ENCODE data around the gene PLAAT4. TPM values are rescaled to one million over a fixed set of nuclear protein-coding genes. Genes with fewer than 3 reads are reported as not detected.

The PLAAT4 gene
- total RNA-seq, 1 donor from 2014 or later = 1.7 TPM

- DNase-seq (ENCODE audit: low spot score in 2 of 2, unreplicated experiment in 2 of 2) = no peak
- no peak overlapping the region for H3K4me3 Mint-ChIP-seq
- TF ChIP-seq CTCF (IDR thresholded peaks at IDR 0.05; ENCODE audit: unreplicated experiment) = no peak
- no peaks in the 10 kb centered on the region for H3K36me3 Mint-ChIP-seq
- H3K9me3 Mint-ChIP-seq = no peaks in the 10 kb centered on the region
- H3K4me1 Mint-ChIP-seq = peaks cover 12% of the 10 kb centered on the region
- no peak overlapping the region for H3K27ac Mint-ChIP-seq
- no peaks in the 10 kb centered on the region for H3K27me3 Mint-ChIP-seq (ENCODE audit: low read depth)
Measured at GRCh38 chr11:63554877-63555223, 18.2 kb downstream of the PLAAT4 start.

- Mint-ChIP-seq H3K4me3 (no peak overlapping the region), H3K27ac (no peak overlapping the region), H3K36me3 (no peaks in the 10 kb centered on the region), H3K27me3 (ENCODE audit: low read depth) (no peaks in the 10 kb centered on the region), H3K9me3 (no peaks in the 10 kb centered on the region), H3K4me1 (peaks cover 12% of the 10 kb centered on the region)
- no peak for TF ChIP-seq CTCF (IDR thresholded peaks at IDR 0.05; ENCODE audit: unreplicated experiment)
- DNase-seq (ENCODE audit: low spot score in 2 of 2, unreplicated experiment in 2 of 2) = no peak
Measured at GRCh38 chr11:63556404-63557013, 19.9 kb downstream of the PLAAT4 start.

GRCh38 chr11:63557570-63557969 lies 21.0 kb downstream of the PLAAT4 start:
- no peaks in the 10 kb centered on the region for H3K27me3 Mint-ChIP-seq (ENCODE audit: low read depth)
- H3K27ac Mint-ChIP-seq = no peak overlapping the region
- H3K9me3 Mint-ChIP-seq = no peaks in the 10 kb centered on the region
- H3K4me3 Mint-ChIP-seq = no peak overlapping the region
- H3K4me1 Mint-ChIP-seq = peaks cover 12% of the 10 kb centered on the region
- no peak for DNase-seq (ENCODE audit: low spot score in 2 of 2, unreplicated experiment in 2 of 2)
- no peaks in the 10 kb centered on the region for H3K36me3 Mint-ChIP-seq
- TF ChIP-seq CTCF (IDR thresholded peaks at IDR 0.05; ENCODE audit: unreplicated experiment) = no peak

GRCh38 chr11:63558459-63559157 lies 22.0 kb downstream of the PLAAT4 start:
- DNase-seq (ENCODE audit: low spot score in 2 of 2, unreplicated experiment in 2 of 2) = no peak
- Mint-ChIP-seq H3K36me3 (no peaks in the 10 kb centered on the region), H3K9me3 (no peaks in the 10 kb centered on the region), H3K27me3 (ENCODE audit: low read depth) (no peaks in the 10 kb centered on the region), H3K27ac (no peak overlapping the region), H3K4me3 (no peak overlapping the region), H3K4me1 (peaks cover 12% of the 10 kb centered on the region)
- TF ChIP-seq CTCF (IDR thresholded peaks at IDR 0.05; ENCODE audit: unreplicated experiment) = no peak

GRCh38 chr11:63560506-63561180 lies 24.0 kb downstream of the PLAAT4 start:
- Mint-ChIP-seq H3K36me3 (no peaks in the 10 kb centered on the region), H3K4me1 (peaks cover 11% of the 10 kb centered on the region), H3K4me3 (no peak overlapping the region), H3K9me3 (no peaks in the 10 kb centered on the region), H3K27me3 (ENCODE audit: low read depth) (no peaks in the 10 kb centered on the region), H3K27ac (no peak overlapping the region)
- DNase-seq (ENCODE audit: low spot score in 2 of 2, unreplicated experiment in 2 of 2) = no peak
- TF ChIP-seq CTCF (IDR thresholded peaks at IDR 0.05; ENCODE audit: unreplicated experiment) = no peak
